T-helper 22 cell (primary cell): ENCODE measurements around the gene SRP9.
"Not testable (repeated sequence)": the region's sequence is repeated elsewhere in the genome, so short reads cannot be mapped to it uniquely, and the experiment has no call there.

Experiments used
- DNase-seq: peaks from one replicate; pipeline ENCODE4 v3.0.0-alpha.2; 2020; ENCODE audit warnings: low read depth

Gene SRP9

GRCh38 chr1:225815526-225816178, 38.0 kb downstream of the SRP9 start:
- no peak for DNase-seq

- no peak for DNase-seq
Measured at GRCh38 chr1:225816643-225817538, 39.3 kb downstream of the SRP9 start.

GRCh38 chr1:225817611-225818061, 40.0 kb downstream of the SRP9 start:
- DNase-seq: no peak

- DNase-seq: no peak
Measured at GRCh38 chr1:225818229-225818628, 40.6 kb downstream of the SRP9 start.

- no peak for DNase-seq
Measured at GRCh38 chr1:225819346-225820192, 41.9 kb downstream of the SRP9 start.

- no peak for DNase-seq
Measured at GRCh38 chr1:225820522-225821120, 43.0 kb downstream of the SRP9 start.

GRCh38 chr1:225822655-225823403, 45.2 kb downstream of the SRP9 start:
- no peak for DNase-seq

GRCh38 chr1:225823811-225824261, 46.2 kb downstream of the SRP9 start:
- DNase-seq: no peak

GRCh38 chr1:225824533-225824941, 46.9 kb downstream of the SRP9 start:
- no peak for DNase-seq

GRCh38 chr1:225825078-225825477, 47.5 kb downstream of the SRP9 start:
- DNase-seq: no peak

GRCh38 chr1:225825607-225826007, 48.0 kb downstream of the SRP9 start:
- DNase-seq: no peak

GRCh38 chr1:225827076-225827475, 49.5 kb downstream of the SRP9 start:
- no peak for DNase-seq

GRCh38 chr1:225828706-225829345, 51.2 kb downstream of the SRP9 start:
- DNase-seq: no peak

- DNase-seq: no peak
Measured at GRCh38 chr1:225830841-225831240, 53.2 kb downstream of the SRP9 start.

GRCh38 chr1:225834417-225835329, 57.0 kb downstream of the SRP9 start:
- no peak for DNase-seq

- DNase-seq: no peak
Measured at GRCh38 chr1:225835856-225836255, 58.2 kb downstream of the SRP9 start.

- not testable (repeated sequence) for DNase-seq
Measured at GRCh38 chr1:225836296-225836695, 58.7 kb downstream of the SRP9 start.

- no peak for DNase-seq
Measured at GRCh38 chr1:225838793-225839192, 61.2 kb downstream of the SRP9 start.
